Retinal pigment epithelial cell (primary cell): Measurements from ENCODE around the gene TMTC4.

Experiments
- DNase-seq: peaks from one replicate; pipeline ENCODE4 v3.0.0-alpha.2; 2010; ENCODE audit warnings: low read depth
- H3K4me3 ChIP-seq: 2 replicates; pipeline ENCODE4 v1.5.1; 2011; ENCODE audit warnings: mild to moderate bottlenecking, low read length, control low read depth, moderate library complexity
- CTCF ChIP-seq: conservative IDR thresholded peaks from 2 replicates; pipeline ENCODE4 v1.5.1; 2011; ENCODE audit warnings: low read depth, low read length, control low read depth, inconsistent platforms

TMTC4 gene

GRCh38 chr13:100560498-100561157 lies 114.0 kb downstream of the TMTC4 start:
- no peak for TF ChIP-seq CTCF
- no peak overlapping the region for H3K4me3 ChIP-seq
- no peak for DNase-seq

- TF ChIP-seq CTCF, result no peak
These were observed 114.7 kb downstream of the TMTC4 start for GRCh38 chr13:100559886-100560285.

More at GRCh38 chr13:100559886-100560285, 114.7 kb downstream of the TMTC4 start:
- H3K4me3 ChIP-seq, result no peak overlapping the region
- no peak for DNase-seq
